NCI-H748 treated with DMSO at 0.1 percent for 48 hours (cell line): ENCODE data around the gene CWF19L2.

Experiments
- DNase-seq: peaks from one replicate; lab custom pipeline; 2025; lab: John Stamatoyannopoulos, UW

CWF19L2 gene

GRCh38 chr11:107293677-107294344 is 163.8 kb downstream of the CWF19L2 start:
- DNase-seq, result no peak

- DNase-seq, result no peak
Observed at GRCh38 chr11:107282195-107282594, 175.4 kb downstream of the CWF19L2 start.
